SK-N-SH (cell line): ENCODE results near the gene CYBC1. TPM values are rescaled to one million over a fixed set of nuclear protein-coding genes. Genes with fewer than 3 reads are reported as not detected.
"Not testable (repeated sequence)": the region's sequence is repeated elsewhere in the genome, so short reads cannot be mapped to it uniquely, and the experiment has no call there.

Source experiments
- CTCF ChIA-PET: fragments of 300-600, 350-600 bp; formaldehyde crosslinking; extraction: SDS; loops from one replicate; lab custom pipeline; 2021; lab: Yijun Ruan, JAX
- POLR2A ChIA-PET: fragments of 350-600 bp; sonication (Branson Sonifier 250); formaldehyde crosslinking; extraction: SDS; loops from one replicate; lab custom pipeline; 2020; ENCODE audit warnings: antibody characterized with exemption, inconsistent platforms; lab: Yijun Ruan, JAX
- DNase-seq: peaks from one replicate; pipeline ENCODE4 v3.0.0; 2012
- H2AFZ ChIP-seq: fragments of 200-600 bp; sonication (generic); 2 replicates; pipeline ENCODE4 v1.8.1; 2016; ENCODE audit warnings: antibody characterized with exemption, mild to moderate bottlenecking, low read depth
- H3F3A ChIP-seq: fragments of 200-600 bp; sonication (generic); replicated peaks from 2 replicates; pipeline ENCODE3; 2016; ENCODE audit warnings: antibody characterized with exemption, mild to moderate bottlenecking; ENCODE audit not compliant: insufficient read depth
- H3K27ac ChIP-seq, 2 experiments: fragments of 200-500 bp in 1 of 2; fragments of 200-600 bp in 1 of 2; sonication (Bioruptor generic) in 1 of 2; sonication (generic), shearing (Covaris generic) in 1 of 2; 2 replicates each; pipeline versions ENCODE4 v1.5.1 to v1.6.1; 2014 to 2016; ENCODE audit warnings: low read depth in 2 of 2, inconsistent platforms in 1 of 2, low read length in 1 of 2, mild to moderate bottlenecking in 1 of 2, mixed read lengths in 1 of 2
- H3K27me3 ChIP-seq: fragments of 200-600 bp; sonication (generic), shearing (Covaris generic); 2 replicates; pipeline ENCODE4 v1.6.1; 2016; ENCODE audit warnings: mixed run types; ENCODE audit not compliant: insufficient read depth
- H3K36me3 ChIP-seq, 2 experiments: fragments of 200-500 bp in 1 of 2; fragments of 200-600 bp in 1 of 2; sonication (Bioruptor generic) in 1 of 2; sonication (generic) in 1 of 2; replicated peaks in 1 of 2; 2 replicates each; pipeline versions ENCODE3 to v1.5.1; 2014 to 2016; ENCODE audit warnings: low read length in 1 of 2, mild to moderate bottlenecking in 1 of 2; ENCODE audit not compliant: insufficient read depth in 2 of 2, control insufficient read depth in 1 of 2
- H3K4me1 ChIP-seq, 2 experiments: fragments of 200-500 bp in 1 of 2; fragments of 200-600 bp in 1 of 2; sonication (Bioruptor generic) in 1 of 2; sonication (generic), shearing (Covaris generic) in 1 of 2; 2 replicates each; pipeline versions ENCODE4 v1.5.1 to v1.6.1; 2014 to 2016; ENCODE audit warnings: low read depth in 1 of 2, low read length in 1 of 2, mixed run types in 1 of 2; ENCODE audit not compliant: insufficient read depth in 2 of 2, control insufficient read depth in 1 of 2
- H3K4me2 ChIP-seq: fragments of 200-600 bp; sonication (generic), shearing (Covaris generic); 2 replicates; pipeline ENCODE4 v1.6.1; 2017; ENCODE audit warnings: mixed run types
- H3K4me3 ChIP-seq, 2 experiments: fragments of 200-500 bp in 1 of 2; fragments of 200-600 bp in 1 of 2; sonication (Bioruptor generic) in 1 of 2; sonication (generic), shearing (Covaris generic) in 1 of 2; 2 replicates each; pipeline versions ENCODE4 v1.5.1 to v1.8.1; 2014 to 2016; ENCODE audit warnings: low read depth in 2 of 2, inconsistent platforms in 1 of 2, low read length in 1 of 2, mild to moderate bottlenecking in 1 of 2, mixed read lengths in 1 of 2, moderate library complexity in 1 of 2
- H3K79me2 ChIP-seq: fragments of 200-600 bp; sonication (generic); 2 replicates; pipeline ENCODE4 v1.8.1; 2017; ENCODE audit warnings: mild to moderate bottlenecking; ENCODE audit not compliant: insufficient read depth
- H3K9ac ChIP-seq: fragments of 200-600 bp; sonication (generic); 2 replicates; pipeline ENCODE4 v1.6.1; 2017; ENCODE audit warnings: mixed run types
- H3K9me2 ChIP-seq: fragments of 200-600 bp; sonication (generic); 2 replicates; pipeline ENCODE4 v1.6.1; 2017; ENCODE audit warnings: mixed run types
- H3K9me3 ChIP-seq: fragments of 200-600 bp; sonication (generic); 2 replicates; pipeline ENCODE4 v1.6.1; 2017; ENCODE audit warnings: mixed run types, mild to moderate bottlenecking, moderate library complexity
- H4K20me1 ChIP-seq: fragments of 200-600 bp; sonication (generic); 2 replicates; pipeline ENCODE4 v1.6.1; 2017; ENCODE audit warnings: mild to moderate bottlenecking, mixed run types; ENCODE audit not compliant: insufficient read depth
- CHD2 ChIP-seq: fragments of 150-350 bp; IDR thresholded peaks from 2 replicates; pipeline ENCODE4 v1.6.1; 2018; ENCODE audit warnings: low read length; ENCODE audit not compliant: partially characterized antibody
- CTCF ChIP-seq: fragments of 200-600 bp; sonication (generic); IDR thresholded peaks from 2 replicates; pipeline ENCODE4 v1.6.1; 2017; ENCODE audit warnings: antibody characterized with exemption, mild to moderate bottlenecking, moderate library complexity
- ELF1 ChIP-seq: IDR thresholded peaks from 2 replicates; pipeline ENCODE4 v1.4.0; 2012
- EP300 ChIP-seq, 2 experiments: IDR thresholded peaks; 2 replicates each; pipeline versions ENCODE4 v1.4.0 to v1.6.1; 2012; ENCODE audit warnings: borderline replicate concordance in 1 of 2, low read depth in 1 of 2, low read length in 1 of 2
- EZH2phosphoT487 ChIP-seq: fragments of 200-600 bp; sonication (generic); IDR thresholded peaks from 2 replicates; pipeline ENCODE4 v1.6.1; 2017; ENCODE audit warnings: low read depth, mixed run types, mild to moderate bottlenecking, antibody characterized with exemption, moderate library complexity, borderline replicate concordance
- FOXJ3 ChIP-seq: sonication (generic); formaldehyde crosslinking; IDR thresholded peaks from 2 replicates; pipeline ENCODE4 v1.5.1; 2020; ENCODE audit warnings: mild to moderate bottlenecking, missing genetic modification reagents
- GATA2 ChIP-seq: sonication (generic); formaldehyde crosslinking; IDR thresholded peaks from 2 replicates; pipeline ENCODE4 v1.5.0; 2020; ENCODE audit warnings: mild to moderate bottlenecking, missing genetic modification reagents
- JUND ChIP-seq: IDR thresholded peaks from 2 replicates; pipeline ENCODE4 v1.4.0; 2012
- MAX ChIP-seq: IDR thresholded peaks from 2 replicates; pipeline ENCODE4 v1.4.0; 2012; ENCODE audit warnings: low read depth
- MXI1 ChIP-seq: IDR thresholded peaks from 2 replicates; pipeline ENCODE4 v1.6.1; 2012; ENCODE audit warnings: mild to moderate bottlenecking, low read depth, low read length, improper control_type of control experiment
- NFIC ChIP-seq: IDR thresholded peaks from 2 replicates; pipeline ENCODE4 v1.4.0; 2012; ENCODE audit warnings: borderline replicate concordance
- NRF1 ChIP-seq: IDR thresholded peaks from 2 replicates; pipeline ENCODE4 v1.6.1; 2012; ENCODE audit warnings: low read depth, mild to moderate bottlenecking, low read length
- PBX3 ChIP-seq: IDR thresholded peaks from 2 replicates; pipeline ENCODE4; 2012
- POLR2AphosphoS5 ChIP-seq: IDR thresholded peaks from 2 replicates; pipeline ENCODE4 v1.6.1; 2012; ENCODE audit warnings: low read depth, low read length
- RAD21 ChIP-seq: IDR thresholded peaks from 2 replicates; pipeline ENCODE4 v1.6.1; 2012; ENCODE audit warnings: mild to moderate bottlenecking, low read length
- RFX5 ChIP-seq: IDR thresholded peaks from 2 replicates; pipeline ENCODE4 v1.6.1; 2012; ENCODE audit warnings: mild to moderate bottlenecking, improper control_type of control experiment, low read length
- TAF1 ChIP-seq: IDR thresholded peaks from 2 replicates; pipeline ENCODE4 v1.6.1; 2012; ENCODE audit warnings: low read depth, mild to moderate bottlenecking, low read length, moderate library complexity, borderline replicate concordance
- TCF12 ChIP-seq: IDR thresholded peaks from 2 replicates; pipeline ENCODE4 v1.4.0; 2012
- USF1 ChIP-seq: IDR thresholded peaks from 2 replicates; pipeline ENCODE4 v1.4.0; 2012; ENCODE audit warnings: low read depth, borderline replicate concordance
- WGBS: methylation state at CpG from one replicate; pipeline ENCODE4 v1.1.6; 2017; ENCODE audit warnings: low lambda C conversion rate; 5-methylcytosine and 5-hydroxymethylcytosine counted together
- polyA plus RNA-seq, 3 experiments: library from polyadenylated mRNA; depleted of rRNA; stranded (reverse); fragments of >200 nt; gene quantifications; 2 replicates each; pipeline ENCODE4 v1.2.3, GENCODE V29; 2012

CYBC1 gene
- polyA plus RNA-seq, 1 of the 3 experiments (the other 2 are of a cell fraction), result 165 TPM

- peak overlapping the region; percentile 94 for H3K4me2 ChIP-seq
- peaks cover 9 to 21% of the 10 kb centered on the region in 2 experiments for H3K36me3 ChIP-seq
- WGBS, result 51% methylated on average over 10 of the region's 10 CpGs
- ChIA-PET CTCF (interaction anchor here (0.6 to 2.2 kb wide), 5 partner anchors 37 to 251 kb away, joined by 3 to 9 read pairs (median 3); no protein-coding TSS in a partner anchor), POLR2A (interaction anchor here (0.5 to 1.3 kb wide), 6 partner anchors 33 to 215 kb away, joined by 3 to 5 read pairs (median 4); no protein-coding TSS in a partner anchor)
- peak overlapping the region; percentile 74 to 92 for H3K4me3 ChIP-seq
- H3K4me1 ChIP-seq, result peaks cover 5 to 11% of the 10 kb centered on the region in 2 experiments; a peak in 3 of 4 replicates
- peak overlapping the region; percentile 95; the same call in 1 of the 2 replicates for H3K9ac ChIP-seq
- peak overlapping the region; percentile 1 for H2AFZ ChIP-seq
- no peak for DNase-seq
- H4K20me1 ChIP-seq, result peaks cover 6% of the 10 kb centered on the region; the same call in 1 of the 2 replicates
- peaks cover 28% of the 10 kb centered on the region for H3K79me2 ChIP-seq
- peaks cover 10% of the 10 kb centered on the region for H3F3A ChIP-seq
- no peaks in the 10 kb centered on the region for H3K9me2 ChIP-seq
- H3K9me3 ChIP-seq, result no peaks in the 10 kb centered on the region
- H3K27ac ChIP-seq, result peak overlapping the region; percentile 98 to 99
- TF ChIP-seq RAD21, result no peak
- no peak for TF ChIP-seq MXI1
- no peak for TF ChIP-seq FOXJ3 (CRISPR knock-in tag)
- TF ChIP-seq ELF1, result no peak
- TF ChIP-seq CTCF, result no peak
- TF ChIP-seq TCF12, result no peak
- TF ChIP-seq PBX3, result no peak
- no peak for TF ChIP-seq USF1
- TF ChIP-seq EP300 (IDR thresholded peaks at IDR 0.05; ENCODE audit: borderline replicate concordance in 1 of 2, low read depth in 1 of 2, low read length in 1 of 2), result no peak
- no peak for TF ChIP-seq CHD2
- no peak for TF ChIP-seq GATA2 (CRISPR knock-in tag)
- TF ChIP-seq POLR2AphosphoS5, result no peak
- no peak for TF ChIP-seq RFX5
- TF ChIP-seq EZH2phosphoT487, result no peak
- TF ChIP-seq NFIC, result no peak
- no peak for TF ChIP-seq NRF1
- TF ChIP-seq JUND, result no peak
- no peak for TF ChIP-seq MAX
- no peak for TF ChIP-seq TAF1
- no peaks in the 10 kb centered on the region for H3K27me3 ChIP-seq
Measured at GRCh38 chr17:82457073-82457928, 6.7 kb upstream of the CYBC1 start.

GRCh38 chr17:82453706-82454105 lies 3.2 kb upstream of the CYBC1 start:
- peaks cover 13% of the 10 kb centered on the region for H3F3A ChIP-seq
- H3K4me3 ChIP-seq, DNase-seq, H4K20me1 ChIP-seq, H3K36me3 ChIP-seq, H2AFZ ChIP-seq, H3K9me2 ChIP-seq, H3K9me3 ChIP-seq, CTCF ChIA-PET, H3K27me3 ChIP-seq, H3K4me2 ChIP-seq, POLR2A ChIA-PET, H3K27ac ChIP-seq, H3K9ac ChIP-seq: not testable (repeated sequence)
- peaks cover 12 to 25% of the 10 kb centered on the region in 2 experiments; a peak in 3 of 4 replicates for H3K4me1 ChIP-seq
- peaks cover 19% of the 10 kb centered on the region for H3K79me2 ChIP-seq
- 90% methylated on average over 18 of the region's 21 CpGs for WGBS

- DNase-seq, CTCF ChIA-PET, H3K9me2 ChIP-seq, H3K9me3 ChIP-seq, H3K27me3 ChIP-seq, H3K4me3 ChIP-seq, H3K27ac ChIP-seq, H3K9ac ChIP-seq, H3K4me2 ChIP-seq, POLR2A ChIA-PET, H4K20me1 ChIP-seq, H3K36me3 ChIP-seq, H2AFZ ChIP-seq: not testable (repeated sequence)
- WGBS, result 74% methylated on average over 7 of the region's 7 CpGs
- peaks cover 18% of the 10 kb centered on the region for H3K79me2 ChIP-seq
- H3F3A ChIP-seq, result peaks cover 13% of the 10 kb centered on the region
- peaks cover 12 to 25% of the 10 kb centered on the region in 2 experiments; a peak in 3 of 4 replicates for H3K4me1 ChIP-seq
Measured at GRCh38 chr17:82453151-82453550, 2.6 kb upstream of the CYBC1 start.
